GM21786 (cell line): ENCODE measurements around the gene MSI2.

Experiments used
- ATAC-seq: cut with Tn5 transposase; IDR thresholded peaks from one replicate; pipeline ENCODE4 v1.9.1; 2021; ENCODE audit not compliant: unreplicated experiment

MSI2 gene

DNA sequence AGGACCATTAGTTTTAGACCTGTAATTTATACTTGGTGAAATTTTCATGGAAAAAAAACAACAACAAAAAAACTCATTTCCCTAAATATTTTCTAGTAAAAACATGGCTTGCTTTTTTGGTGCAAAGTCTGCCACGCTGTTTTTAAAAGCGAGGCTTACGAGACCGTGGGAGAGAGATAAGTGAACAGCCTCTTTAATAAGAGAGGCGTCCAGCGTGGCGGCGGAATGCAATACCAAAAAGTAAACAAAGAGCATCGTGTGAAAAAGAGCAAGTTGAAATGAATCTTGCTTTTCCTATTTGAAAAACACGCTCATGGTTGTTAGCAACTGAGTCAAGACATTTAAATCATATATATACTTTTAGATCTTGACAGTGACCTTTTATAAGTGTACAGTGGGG, 10.5 kb upstream of the MSI2 start:
- no peak for ATAC-seq

DNA sequence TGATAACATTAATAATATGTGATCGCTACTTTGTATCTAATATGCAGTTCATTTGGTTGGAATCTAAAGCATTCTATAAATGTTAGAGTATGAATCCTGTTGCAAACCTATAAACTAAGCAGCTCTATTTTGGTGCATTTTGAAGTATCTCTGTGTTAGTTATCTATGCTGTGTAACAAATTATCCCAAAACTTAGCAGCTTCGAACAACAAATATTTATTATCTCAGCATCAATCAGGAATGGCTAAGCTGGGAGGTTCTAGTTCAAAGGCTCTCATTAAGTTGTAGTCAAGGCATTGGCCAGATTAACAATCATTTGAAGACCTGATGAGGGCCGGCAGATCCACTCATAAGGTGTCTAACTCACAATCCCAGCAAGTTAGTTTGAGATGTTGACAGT, 10.1 kb upstream of the MSI2 start:
- ATAC-seq, result no peak

DNA sequence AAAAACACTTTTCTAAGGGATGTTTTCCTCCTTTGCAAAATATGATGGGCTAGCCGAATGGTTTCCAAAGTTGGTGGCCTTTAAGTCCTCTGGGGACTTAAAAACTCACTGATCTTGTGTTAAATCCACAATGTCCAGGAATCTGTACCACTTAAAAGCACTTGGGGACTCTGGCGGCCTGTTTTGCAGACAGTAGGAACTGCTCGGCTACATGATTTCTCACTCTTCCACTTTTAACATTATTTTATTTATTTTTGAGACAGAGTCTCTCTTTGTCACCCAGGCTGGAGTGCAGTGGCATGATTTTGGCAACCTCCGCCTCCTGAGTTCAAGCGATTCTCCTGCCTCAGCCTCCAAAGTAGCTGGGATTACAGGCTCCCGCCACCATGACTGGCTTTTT, 9.1 kb upstream of the MSI2 start:
- no peak for ATAC-seq

DNA sequence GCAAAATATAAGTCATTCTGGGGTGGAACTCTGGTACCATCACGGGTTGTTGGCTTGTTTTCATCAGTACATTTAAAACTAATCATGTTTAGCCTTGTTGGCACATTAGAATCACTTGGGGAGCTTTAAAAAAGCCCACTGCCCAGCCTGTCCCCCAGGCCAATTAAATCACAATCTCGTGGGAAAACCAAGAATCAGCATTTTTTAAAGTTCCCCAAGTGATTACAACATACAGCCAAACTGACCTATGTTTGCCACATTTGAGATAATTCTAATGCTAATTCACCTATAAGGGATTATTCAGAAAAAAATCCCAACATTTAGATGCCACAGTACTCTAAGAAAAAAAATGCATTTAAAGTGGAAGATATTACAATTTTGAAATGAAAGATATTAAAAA, 8.4 kb upstream of the MSI2 start:
- ATAC-seq, result no peak

DNA sequence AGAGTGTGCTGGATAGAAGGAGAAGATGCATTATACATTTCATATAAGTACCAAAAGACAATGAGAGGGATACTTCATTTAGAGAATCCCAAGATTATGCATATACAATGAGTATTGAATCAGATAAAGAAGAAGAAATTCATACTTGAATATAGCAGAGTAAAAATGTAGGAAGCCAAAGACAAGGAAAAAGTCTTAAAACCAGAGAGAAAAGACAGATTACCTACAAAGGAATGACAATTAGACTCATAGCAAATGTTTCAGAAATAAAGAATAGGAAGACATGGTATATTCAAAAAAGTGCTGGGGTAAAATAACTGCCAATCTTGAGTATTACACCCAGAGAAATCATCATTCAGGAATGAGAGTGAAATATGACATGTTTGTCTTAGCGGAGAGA, 6.8 kb upstream of the MSI2 start:
- no peak for ATAC-seq

DNA sequence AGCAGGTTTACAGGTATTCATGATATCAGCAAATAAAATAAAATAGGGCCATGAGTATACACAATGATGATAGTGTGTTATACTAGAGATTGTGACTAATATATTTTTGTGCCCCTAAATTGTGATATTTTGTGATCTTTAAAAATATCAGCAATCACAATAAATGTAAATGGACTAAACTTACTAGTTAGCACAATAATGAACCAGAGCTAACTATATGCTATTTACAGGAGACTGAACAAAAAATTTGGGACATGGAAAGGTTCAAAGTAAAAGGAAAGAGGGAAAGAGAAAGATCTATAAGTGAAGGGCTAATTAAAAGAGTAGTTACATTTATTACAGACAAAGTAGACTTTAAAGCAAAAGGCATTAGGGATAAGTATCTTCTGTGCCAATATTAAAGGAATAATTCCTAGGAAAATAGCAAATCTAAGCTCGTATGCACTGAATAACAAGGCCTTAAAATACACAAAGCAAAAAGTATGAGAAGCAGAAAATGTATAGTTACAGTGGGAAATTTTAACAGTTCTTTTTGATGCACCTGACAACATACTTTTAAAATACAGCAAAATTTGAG, 5.0 kb upstream of the MSI2 start:
- no peak for ATAC-seq

DNA sequence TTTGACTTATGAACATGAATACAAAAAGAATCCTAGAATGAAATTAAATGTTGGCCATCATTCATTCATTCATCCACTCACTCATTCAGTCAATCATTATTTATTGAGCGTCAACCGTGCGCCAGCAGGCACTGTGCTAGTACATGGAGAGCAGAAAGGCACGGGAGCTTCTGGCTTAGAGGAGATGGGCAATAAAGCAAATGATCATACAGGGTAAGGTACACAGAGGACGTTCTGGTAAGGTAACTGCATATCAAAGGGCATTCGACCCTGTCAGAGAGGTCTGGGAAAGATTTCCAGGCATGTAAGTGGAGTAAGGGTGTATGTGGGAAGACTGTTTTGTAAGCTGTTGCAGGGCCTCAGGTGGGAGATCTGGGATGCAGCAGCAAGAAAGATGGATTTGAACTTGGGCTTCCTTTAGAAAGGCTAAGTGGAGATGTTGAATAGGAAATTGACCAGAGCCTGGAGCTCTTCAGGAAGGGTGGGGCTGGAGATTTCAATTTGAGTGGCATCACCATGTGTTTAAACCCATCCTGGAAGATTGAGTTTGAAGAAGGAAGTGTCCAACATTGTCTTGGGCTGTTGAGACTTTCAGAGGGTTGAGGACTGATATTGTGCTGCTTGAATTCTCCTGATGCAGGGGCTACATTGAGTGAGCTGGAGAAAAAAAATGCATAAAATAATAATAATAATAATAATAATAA, 2.8 kb upstream of the MSI2 start:
- no peak for ATAC-seq

DNA sequence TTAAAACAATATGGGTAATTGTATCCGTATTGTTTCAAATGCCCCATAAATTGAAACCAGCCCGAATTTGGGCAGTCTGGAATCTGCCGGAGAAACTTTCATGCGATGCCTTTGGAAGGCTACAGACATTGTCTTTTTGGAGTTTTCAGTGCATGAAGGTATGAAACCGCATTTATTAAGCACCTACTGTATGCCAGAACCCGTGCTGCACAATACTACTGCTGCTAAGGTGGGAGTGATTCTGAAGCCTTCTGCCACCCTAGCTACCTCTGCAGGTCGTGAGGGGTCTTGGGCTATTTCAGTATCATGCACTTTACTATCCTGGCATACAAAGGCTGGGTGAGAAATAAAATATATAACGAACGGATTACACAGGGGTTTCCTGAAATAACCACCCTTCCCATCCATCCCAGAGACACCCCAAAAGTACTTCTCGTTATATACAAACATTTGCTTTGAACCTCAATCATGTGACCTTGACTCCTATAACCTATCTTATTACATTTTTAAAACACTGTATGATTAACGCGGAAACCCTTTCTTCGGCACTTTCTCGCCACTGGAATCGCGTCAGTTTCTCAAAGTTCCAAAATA, 1.0 kb upstream of the MSI2 start:
- no peak for ATAC-seq

DNA sequence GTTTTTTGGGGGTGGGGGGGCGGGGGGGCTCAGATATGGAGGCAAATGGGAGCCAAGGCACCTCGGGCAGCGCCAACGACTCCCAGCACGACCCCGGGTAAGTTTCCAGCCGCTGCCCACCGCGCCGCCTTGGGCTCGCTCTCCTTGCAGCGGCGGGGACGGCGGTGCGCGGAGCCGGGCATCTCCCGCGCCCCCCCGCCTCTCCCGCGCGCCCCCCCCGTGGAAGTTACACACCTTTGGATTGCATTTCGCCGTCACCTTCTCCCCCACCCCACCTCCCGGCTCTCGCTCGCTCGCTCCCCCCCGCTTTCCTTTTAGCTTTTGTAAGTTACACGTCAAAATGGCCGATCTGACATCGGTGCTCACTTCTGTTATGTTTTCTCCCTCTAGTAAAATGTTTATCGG, 387 bp downstream of the MSI2 start:
- ATAC-seq, result peak; percentile 13

DNA sequence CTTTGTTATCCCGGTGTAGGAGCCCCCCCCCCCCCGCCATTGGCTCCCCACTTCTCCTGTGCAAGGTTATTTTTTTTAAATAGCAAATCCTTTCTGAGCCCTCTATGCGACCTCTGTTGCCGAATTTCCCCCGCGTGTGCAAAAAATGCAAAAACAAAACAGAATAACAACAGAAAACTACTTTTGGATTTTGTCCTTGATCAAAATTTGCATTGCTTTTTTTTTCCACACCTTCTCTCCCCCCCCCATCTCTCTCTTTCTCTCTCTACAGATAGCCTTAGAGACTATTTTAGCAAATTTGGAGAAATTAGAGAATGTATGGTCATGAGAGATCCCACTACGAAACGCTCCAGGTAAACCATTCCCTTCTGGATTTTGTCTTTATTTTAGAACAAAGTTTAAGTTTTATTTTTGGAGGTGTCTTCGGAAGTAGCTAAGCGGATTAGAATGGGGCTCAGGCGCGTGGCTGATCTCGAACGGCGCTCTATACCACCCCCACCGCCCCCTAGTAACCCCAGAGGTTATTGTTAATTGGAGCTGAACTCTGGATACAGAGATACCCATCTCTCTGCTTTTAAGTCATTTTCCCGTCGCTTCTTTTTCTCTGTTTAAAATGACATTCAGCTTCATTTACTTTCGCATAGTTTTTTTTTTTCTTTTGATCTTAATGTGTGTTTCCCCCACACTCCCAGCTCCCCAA, 1.0 kb downstream of the MSI2 start:
- ATAC-seq, result no peak

DNA sequence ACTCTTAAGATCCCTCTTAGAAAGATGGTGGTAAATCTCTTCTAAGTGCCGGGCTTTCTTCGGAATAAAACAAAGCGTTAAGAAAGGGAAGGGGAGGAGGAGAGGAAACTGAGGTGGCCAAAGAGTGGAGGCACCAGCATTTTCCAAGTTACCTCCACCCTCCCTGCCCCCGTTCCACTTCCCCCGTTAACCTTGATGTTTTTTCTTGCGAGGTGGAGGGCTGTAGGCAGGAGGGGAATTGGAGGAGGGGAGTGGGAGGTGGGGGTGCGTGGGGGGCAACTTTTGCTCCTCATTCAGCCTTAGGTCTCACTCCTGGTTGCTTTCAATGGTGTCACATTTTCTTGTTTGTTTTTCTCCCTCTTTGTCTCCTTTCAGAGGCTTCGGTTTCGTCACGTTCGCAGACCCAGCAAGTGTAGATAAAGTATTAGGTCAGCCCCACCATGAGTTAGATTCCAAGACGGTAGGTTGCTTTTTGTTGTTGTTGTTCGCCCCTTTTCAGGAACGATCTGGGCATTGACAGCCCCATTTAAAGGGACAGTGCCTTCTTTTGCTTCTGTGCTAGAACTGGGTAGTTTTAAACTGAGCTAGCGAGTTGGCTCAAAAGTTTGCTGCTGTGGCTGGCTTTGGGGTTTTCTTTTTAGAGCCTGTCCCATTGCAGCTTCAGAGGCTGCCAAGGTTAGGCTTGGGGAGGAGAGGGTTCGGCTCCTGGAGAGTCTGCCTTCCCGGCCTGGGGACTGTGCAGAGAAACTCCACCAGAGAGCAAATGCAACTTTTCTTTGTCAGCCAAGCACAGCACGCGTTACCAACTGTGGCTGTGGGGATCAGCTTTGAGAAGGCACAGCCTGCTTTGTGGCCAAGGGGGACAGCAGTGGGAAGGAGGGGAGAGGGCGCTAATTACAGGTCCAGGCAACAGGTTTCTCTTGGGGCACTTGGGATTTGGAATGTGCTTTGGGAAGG, 1.9 kb downstream of the MSI2 start:
- no peak for ATAC-seq

DNA sequence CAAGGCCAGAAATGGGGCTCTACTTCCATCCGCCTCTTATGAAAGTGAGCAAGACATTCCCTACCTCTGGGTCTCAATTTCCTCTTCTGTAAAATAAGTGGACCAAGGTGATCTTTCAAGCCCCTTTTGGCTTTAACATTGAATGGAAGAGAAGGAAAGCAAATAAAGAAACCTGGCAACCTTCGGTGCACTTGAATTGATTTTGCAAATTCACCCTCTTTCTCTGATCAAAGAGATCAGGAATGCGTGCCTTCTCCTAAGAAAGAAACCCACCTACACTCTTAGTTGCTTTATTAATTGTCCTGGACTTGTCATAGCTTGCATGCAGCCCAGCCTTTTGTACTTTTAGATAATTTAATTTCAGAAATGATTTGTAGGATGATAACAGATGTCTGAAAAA, 3.0 kb downstream of the MSI2 start:
- ATAC-seq, result no peak

DNA sequence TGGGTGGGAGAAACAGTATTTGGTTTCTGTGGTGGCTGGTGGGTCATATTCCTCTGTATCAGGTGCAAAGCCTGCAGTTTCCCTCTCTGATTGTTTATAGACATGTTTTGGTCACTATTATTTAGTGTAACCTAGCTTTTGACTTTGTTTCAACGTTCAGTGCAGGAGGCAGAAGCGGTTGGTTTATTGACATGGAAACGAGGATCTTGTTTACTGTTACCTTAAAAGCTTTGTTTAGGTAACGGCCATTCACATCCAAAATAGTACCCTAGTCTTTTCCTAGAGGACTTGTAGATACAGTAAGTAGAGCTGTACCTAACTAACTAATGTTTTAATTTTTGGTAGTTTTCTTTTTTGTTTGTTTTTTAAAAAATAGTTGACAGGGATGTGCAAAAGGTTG, 3.5 kb downstream of the MSI2 start:
- no peak for ATAC-seq

DNA sequence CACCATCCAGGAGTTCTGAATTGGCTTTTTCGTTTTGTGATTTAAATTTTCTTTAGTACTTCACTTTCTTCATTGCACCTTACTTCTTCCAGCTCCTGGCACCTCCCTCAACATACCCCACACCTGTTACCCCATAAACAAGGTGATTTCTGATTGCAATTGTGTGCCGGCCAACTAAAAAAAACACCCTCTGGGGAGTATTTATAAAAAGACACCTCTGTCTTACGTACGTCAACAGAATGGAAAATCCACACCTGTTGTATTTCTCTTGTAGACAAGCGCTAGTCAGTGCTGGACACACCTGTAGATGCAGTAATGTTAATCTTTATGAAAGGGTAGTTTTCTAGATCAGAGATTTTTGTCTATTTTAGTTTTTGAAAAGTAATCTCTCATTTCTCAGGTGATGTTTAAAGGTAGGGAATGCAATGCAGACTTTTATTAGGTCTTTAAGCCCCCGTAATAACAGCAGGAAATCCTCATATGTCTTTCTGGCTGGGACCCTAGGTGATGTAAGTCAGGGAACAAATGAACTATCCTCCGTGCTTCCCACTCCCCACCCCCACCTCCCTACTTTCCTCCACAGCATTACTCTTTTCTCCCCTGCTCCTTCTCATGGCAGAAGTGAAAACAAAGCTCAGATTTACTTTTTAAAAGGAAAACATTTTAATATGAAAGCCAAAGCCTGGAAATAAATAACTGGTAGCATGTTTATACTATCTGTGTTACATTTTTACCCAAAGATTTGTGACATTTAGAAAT, 4.2 kb downstream of the MSI2 start:
- no peak for ATAC-seq

DNA sequence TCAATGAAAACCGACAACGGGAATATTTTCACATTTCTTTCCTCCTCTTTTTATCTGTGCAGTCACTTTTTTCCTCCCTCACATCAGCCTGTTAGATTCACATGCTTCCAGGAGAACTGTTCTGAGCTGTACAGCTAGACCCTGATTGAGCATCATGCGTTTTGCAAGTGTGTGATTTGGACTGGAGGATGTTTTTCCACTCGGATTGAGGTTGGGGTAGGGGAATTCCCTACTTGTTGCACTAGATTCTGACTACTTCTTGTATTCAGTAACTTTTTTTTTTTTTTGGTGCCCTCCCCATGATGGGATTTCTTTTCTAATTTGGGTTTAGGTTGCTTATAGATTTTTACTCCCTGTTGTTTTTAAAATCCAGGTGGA, 4.8 kb downstream of the MSI2 start:
- no peak for ATAC-seq

DNA sequence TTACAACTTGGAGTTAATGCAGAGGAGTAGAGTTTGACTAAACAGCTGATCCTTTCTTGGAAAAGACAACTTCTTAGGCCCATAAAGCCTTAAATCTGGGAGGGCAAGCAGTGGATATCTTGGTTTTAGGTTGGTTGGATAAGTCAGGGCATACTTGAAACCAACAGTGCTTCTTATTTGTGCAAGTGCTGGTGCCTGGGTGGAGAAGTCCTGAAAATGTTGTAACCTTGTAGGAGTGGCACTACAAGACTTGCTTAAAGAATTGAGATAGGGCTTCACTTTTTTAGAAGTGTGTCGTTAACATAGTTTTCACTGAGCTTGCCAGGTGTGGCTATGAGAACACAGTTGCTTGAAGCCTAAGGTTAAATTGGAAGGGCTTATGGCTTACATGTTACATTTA, 6.2 kb downstream of the MSI2 start:
- ATAC-seq, result no peak

DNA sequence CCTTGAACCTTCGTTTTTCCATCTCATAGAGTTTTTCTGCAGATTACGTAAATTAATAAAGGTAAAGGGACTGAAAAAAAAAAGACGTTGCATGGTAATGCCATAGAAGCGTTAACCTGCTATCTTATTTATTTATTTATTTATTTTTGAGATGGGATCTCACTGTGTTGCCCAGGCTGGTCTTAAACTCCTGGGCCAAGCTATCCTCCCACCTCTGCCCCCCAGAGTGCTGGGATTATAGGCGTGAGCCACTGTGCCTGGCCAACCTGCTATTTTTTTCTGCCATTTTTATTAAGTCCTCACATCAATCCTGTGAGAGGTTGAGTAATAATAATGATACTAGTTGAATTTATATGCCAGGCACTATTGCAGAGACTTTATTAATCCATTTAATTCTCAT, 7.9 kb downstream of the MSI2 start:
- ATAC-seq, result no peak

DNA sequence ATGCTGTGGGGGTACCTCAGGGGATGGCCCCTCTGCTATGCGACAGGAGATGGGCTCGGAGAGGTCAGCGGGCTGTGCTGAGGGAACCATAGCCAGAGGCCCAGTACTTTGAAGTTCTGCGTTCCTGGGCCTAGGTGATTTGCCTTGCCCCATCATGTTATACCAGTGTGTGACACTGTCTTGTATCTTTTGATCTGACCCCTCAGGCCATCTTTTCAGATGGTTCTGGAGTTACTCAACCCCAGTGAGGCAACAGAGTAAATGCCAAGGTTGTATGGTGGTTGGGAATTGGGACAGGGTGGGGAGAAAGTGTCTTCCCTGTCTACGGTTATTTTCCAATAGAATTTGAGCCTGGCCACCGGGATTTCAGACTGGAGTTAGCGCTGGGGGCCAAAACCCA, 8.5 kb downstream of the MSI2 start:
- ATAC-seq, result no peak

DNA sequence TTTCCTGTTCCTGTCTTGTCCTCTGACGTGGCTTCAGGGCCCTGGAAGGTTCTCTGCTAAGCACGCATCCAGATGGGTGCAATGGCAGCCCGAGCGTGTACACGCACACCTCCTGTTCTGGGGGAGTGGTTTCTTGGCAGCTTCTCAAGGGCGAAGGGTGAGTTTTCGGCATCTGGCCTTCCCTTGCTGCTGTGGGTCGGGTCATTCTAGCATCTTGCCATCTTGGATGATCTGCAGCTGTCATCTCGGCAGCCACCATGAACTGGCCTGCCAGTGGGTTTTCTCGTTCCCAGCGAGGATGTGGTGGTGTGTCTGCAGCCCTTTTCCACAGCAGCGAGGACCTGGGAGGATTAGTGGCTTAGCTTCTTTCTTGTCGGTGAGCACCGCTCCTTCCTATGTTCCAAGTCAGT, 10.6 kb downstream of the MSI2 start:
- no peak for ATAC-seq

DNA sequence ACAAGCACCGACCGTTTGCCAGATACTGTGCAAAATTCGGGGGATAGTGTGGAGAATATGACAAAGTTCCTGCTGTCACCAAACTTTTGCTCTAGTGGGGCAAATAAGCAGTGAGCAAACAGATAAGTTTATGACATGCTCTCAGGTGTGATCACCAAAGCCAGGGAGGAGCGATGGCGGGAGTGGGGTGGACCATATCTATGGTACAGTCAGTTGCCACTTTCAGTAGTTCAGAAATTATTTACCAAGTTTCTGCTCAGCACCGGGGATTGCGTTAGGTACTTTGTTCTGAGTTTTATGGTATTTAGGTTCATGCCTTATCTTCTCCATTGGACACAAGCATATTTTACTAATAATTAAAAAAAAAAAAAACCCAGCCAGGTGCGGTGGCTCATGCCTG, 11.9 kb downstream of the MSI2 start:
- no peak for ATAC-seq
